Stimulated activated naive CD4-positive, alpha-beta T cell (primary cell): ENCODE results near the gene SCML1.
A peak's percentile ranks its signal among the peaks of the same experiment; 100 is the strongest.

Source experiments
- DNase-seq, 6 experiments: peaks; one replicate each; lab custom pipeline; 2025; lab: John Stamatoyannopoulos, UW

SCML1 gene

GRCh38 chrX:17736856-17737709 is at the start of gene SCML1:
Gene SCML1 (plus strand): TSS chrX:17737493. CDS start chrX:17744187, 6,694 bp downstream.
- DNase-seq: peak; percentile 81 to 93 (median 86)

- DNase-seq: no peak
Measured at GRCh38 chrX:17687648-17688047, 49.6 kb upstream of the SCML1 start.

- DNase-seq: peak in 3 of 6 experiments; percentile 0 to 20 (median 8)
Measured at GRCh38 chrX:17689971-17690409, 47.3 kb upstream of the SCML1 start.

GRCh38 chrX:17692709-17693346 is 44.5 kb upstream of the SCML1 start:
- DNase-seq: no peak

- DNase-seq: peak in 3 of 6 experiments; percentile 2 to 19 (median 8)
Measured at GRCh38 chrX:17697191-17697590, 40.1 kb upstream of the SCML1 start.

- DNase-seq: no peak
Measured at GRCh38 chrX:17700976-17701375, 36.3 kb upstream of the SCML1 start.

- no peak for DNase-seq
Measured at GRCh38 chrX:17703201-17703600, 34.1 kb upstream of the SCML1 start.

- no peak for DNase-seq
Measured at GRCh38 chrX:17705211-17705610, 32.1 kb upstream of the SCML1 start.

- no peak for DNase-seq
Measured at GRCh38 chrX:17706676-17707075, 30.6 kb upstream of the SCML1 start.

GRCh38 chrX:17707731-17708130 is 29.6 kb upstream of the SCML1 start:
- no peak for DNase-seq

- no peak for DNase-seq
Measured at GRCh38 chrX:17710871-17711301, 26.4 kb upstream of the SCML1 start.

GRCh38 chrX:17713288-17713687 is 24.0 kb upstream of the SCML1 start:
- DNase-seq: no peak

- DNase-seq: no peak
Measured at GRCh38 chrX:17718649-17719165, 18.6 kb upstream of the SCML1 start.

GRCh38 chrX:17719711-17720110 is 17.6 kb upstream of the SCML1 start:
- DNase-seq: no peak

- no peak for DNase-seq
Measured at GRCh38 chrX:17721715-17722114, 15.6 kb upstream of the SCML1 start.

- no peak for DNase-seq
Measured at GRCh38 chrX:17725181-17725580, 12.1 kb upstream of the SCML1 start.

GRCh38 chrX:17732138-17732783 is 5.0 kb upstream of the SCML1 start:
- DNase-seq: no peak

GRCh38 chrX:17735406-17735805 is 1.9 kb upstream of the SCML1 start:
- DNase-seq: no peak

- DNase-seq: no peak
Measured at GRCh38 chrX:17736478-17736855, 826 bp upstream of the SCML1 start.

- DNase-seq: peak in 2 of 6 experiments; percentile 50 to 64
Measured at GRCh38 chrX:17737710-17737985, 355 bp downstream of the SCML1 start.

GRCh38 chrX:17737986-17738713 is 857 bp downstream of the SCML1 start:
- peak; percentile 48 to 83 (median 68) for DNase-seq
